HepG2 (cell line): Measurements from ENCODE around the gene TCN2. TPM values are rescaled to one million over a fixed set of nuclear protein-coding genes. Genes with fewer than 3 reads are reported as not detected.
A peak's percentile ranks its signal among the peaks of the same experiment; 100 is the strongest.
"Not testable (repeated sequence)": the region's sequence is repeated elsewhere in the genome, so short reads cannot be mapped to it uniquely, and the experiment has no call there.

ENCODE experiments used
- ATAC-seq: fragments of 200-7000 bp; cut with Tn5 transposase; 3 replicates; pipeline ENCODE4 v1.9.1; 2020; ENCODE audit warnings: mild to moderate bottlenecking, moderate library complexity
- BruUV-seq: library from RNA; stranded (reverse); fragments of 400-500 nt; replicated peaks from 2 replicates; lab custom pipeline; 2021; lab: Mats Ljungman, UMichigan
- CTCF ChIA-PET: fragments of 300-600 bp; formaldehyde crosslinking; extraction: SDS; loops from one replicate; lab custom pipeline; 2021; ENCODE audit warnings: low total read pairs, inconsistent platforms, low intra/inter-chr PET ratio; lab: Yijun Ruan, JAX
- POLR2A ChIA-PET: fragments of 350-600 bp; sonication (Branson Sonifier 250); formaldehyde crosslinking; loops from one replicate; lab custom pipeline; 2020; ENCODE audit warnings: antibody characterized with exemption, inconsistent platforms; lab: Yijun Ruan, JAX
- DNase-seq: peaks from one replicate; pipeline ENCODE4 v3.0.0-alpha.2; 2015; ENCODE audit warnings: low spot score
- FAIRE-seq: peaks from 3 replicates; lab custom pipeline; 2011; peaks lifted over from hg19 to GRCh38; lab: Jason Lieb, UNC
- H2AFZ ChIP-seq: one replicate; pipeline ENCODE4 v1.6.1; 2011; ENCODE audit warnings: low read length, inconsistent platforms
- H3K27ac ChIP-seq: fragments of 300-600 bp; 3 replicates; pipeline ENCODE4 v1.8.0; 2011; ENCODE audit warnings: mixed run types, mild to moderate bottlenecking, mixed read lengths, low read length, inconsistent platforms; ENCODE audit not compliant: insufficient read depth; ENCODE audit errors: extremely low read length
- H3K27me3 ChIP-seq, 2 experiments: fragments of 200-600 bp in 1 of 2; 2 replicates in 1 of 2; 3 replicates in 1 of 2; pipeline versions ENCODE4 v1.6.0 to v1.8.0; 2011; ENCODE audit warnings: low read length in 2 of 2, mild to moderate bottlenecking in 2 of 2, moderate library complexity in 2 of 2, inconsistent platforms in 1 of 2; ENCODE audit not compliant: insufficient read depth in 2 of 2, control insufficient read depth in 1 of 2
- H3K36me3 ChIP-seq, 2 experiments: fragments of 200-600 bp in 1 of 2; replicated peaks in 1 of 2; 2 replicates in 1 of 2; 3 replicates in 1 of 2; pipeline versions ENCODE4 v1.5.1 to v1.8.0; 2011; ENCODE audit warnings: low read length in 2 of 2, inconsistent platforms in 1 of 2; ENCODE audit not compliant: insufficient read depth in 2 of 2, control insufficient read depth in 1 of 2
- H3K4me1 ChIP-seq: 2 replicates; pipeline ENCODE4 v1.5.1; 2012; ENCODE audit warnings: low read length, inconsistent platforms; ENCODE audit not compliant: insufficient read depth
- H3K4me2 ChIP-seq: 2 replicates; pipeline ENCODE4 v1.6.0; 2011; ENCODE audit warnings: low read depth, low read length, inconsistent platforms
- H3K4me3 ChIP-seq, 3 experiments: fragments of 200-600 bp in 1 of 3; sonication (generic), shearing (Covaris generic) in 1 of 3; replicated peaks in 1 of 3; 2 replicates each; pipeline ENCODE4 v1.5.1; 2011 to 2016; ENCODE audit warnings: low read length in 3 of 3, inconsistent platforms in 2 of 3, low read depth in 2 of 3, mild to moderate bottlenecking in 2 of 3, control low read depth in 1 of 3, mixed read lengths in 1 of 3; ENCODE audit not compliant: insufficient read depth in 1 of 3
- H3K79me2 ChIP-seq: one replicate; pipeline ENCODE4 v1.6.1; 2011; ENCODE audit warnings: low read length, inconsistent platforms; ENCODE audit not compliant: insufficient read depth
- H3K9ac ChIP-seq: 2 replicates; pipeline ENCODE4 v1.6.0; 2011; ENCODE audit warnings: mild to moderate bottlenecking, low read depth, low read length, inconsistent platforms; ENCODE audit not compliant: insufficient read depth
- H3K9me3 ChIP-seq: 2 replicates; pipeline ENCODE4 v1.5.1; 2012; ENCODE audit warnings: mild to moderate bottlenecking, low read length
- H4K20me1 ChIP-seq: 2 replicates; pipeline ENCODE4 v1.6.0; 2011; ENCODE audit warnings: inconsistent platforms, mild to moderate bottlenecking, low read length, moderate library complexity; ENCODE audit not compliant: insufficient read depth
- PHF20 ChIP-seq: sonication (generic); formaldehyde crosslinking; IDR thresholded peaks from 2 replicates; pipeline ENCODE4 v1.5.0; 2020; ENCODE audit warnings: mild to moderate bottlenecking, missing genetic modification reagents
- ZNF12 ChIP-seq: sonication (generic); formaldehyde crosslinking; IDR thresholded peaks from 2 replicates; pipeline ENCODE4 v1.5.0; 2020; ENCODE audit warnings: missing genetic modification reagents
- ZNF121 ChIP-seq: sonication (generic); formaldehyde crosslinking; IDR thresholded peaks from 2 replicates; pipeline ENCODE4 v1.5.0; 2020; ENCODE audit warnings: mild to moderate bottlenecking, missing genetic modification reagents
- WGBS: methylation state at CpG from one replicate; pipeline ENCODE4 v1.1.6; 2017; ENCODE audit warnings: low lambda C conversion rate; 5-methylcytosine and 5-hydroxymethylcytosine counted together
- in situ Hi-C: cut with HindIII; loops from 2 replicates; pipeline ENCODE4 v1.10.0; 2017; ENCODE audit warnings: low pct_unique_long_range_greater_than_20kb; ENCODE audit not compliant: extremely low pct_ligation_motif_present
- intact Hi-C: fragments of 100-400 bp; cut with micrococcal nuclease; formaldehyde crosslinking; loops from one replicate; pipeline ENCODE4 v1.10.0; 2022; ENCODE audit not compliant: unreplicated experiment
- polyA plus RNA-seq, 8 experiments: library from polyadenylated mRNA; depleted of rRNA in 3 of 8; stranded (reverse) in 7 of 8; unstranded in 1 of 8; fragments of >200 nt; fragmentation: Illumina TruSeq in 4 of 8; extraction: Trizol in 4 of 8; gene quantifications; 2 replicates each; pipeline versions ENCODE4 v1.2.1 to v1.2.3, GENCODE V29; 2011 to 2016; ENCODE audit warnings: low read depth in 4 of 8, missing spikeins in 1 of 8, mixed read lengths in 1 of 8; ENCODE audit not compliant: insufficient read depth in 1 of 8
- total RNA-seq, 5 experiments: library from RNA; depleted of rRNA; stranded (reverse); fragments of >200 nt; fragmentation: Illumina TruSeq; extraction: Trizol; gene quantifications; 2 replicates each; pipeline ENCODE4 v1.2.3, GENCODE V29; 2016; ENCODE audit warnings: low read depth in 1 of 5
- TF ChIP-seq, protein P1 (sequence below): sonication (generic); formaldehyde crosslinking; IDR thresholded peaks from 2 replicates; pipeline ENCODE4 v1.5.0; 2020; ENCODE audit warnings: mild to moderate bottlenecking, low read depth, missing genetic modification reagents, borderline replicate concordance

Gene TCN2
- total and polyA plus RNA-seq, 2 of the 13 experiments (the other 11 are each of a cell fraction or from before 2014, with no cell fraction given) = 0.29 to 0.31 TPM

DNA sequence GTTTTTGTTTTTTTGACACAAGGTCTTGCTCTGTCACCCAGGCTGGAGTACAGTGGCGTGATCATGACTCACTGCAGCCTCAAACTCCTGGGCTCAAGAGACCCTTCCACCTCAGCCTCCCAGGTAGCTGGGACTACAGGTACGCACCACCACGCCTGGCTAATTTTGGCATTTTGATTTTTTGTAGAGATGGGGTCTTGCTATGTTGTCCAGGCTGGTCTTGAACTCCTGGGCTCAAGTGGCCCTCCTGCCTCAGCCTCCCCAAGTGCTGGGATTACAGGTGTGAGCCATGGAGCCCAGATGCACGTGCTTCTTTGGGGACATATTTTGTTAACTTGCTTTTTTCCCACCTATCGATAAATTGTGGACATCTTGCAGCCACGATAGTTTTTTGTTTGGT is 39.7 kb upstream of the TCN2 start:
- H3K79me2 ChIP-seq, FAIRE-seq, H3K27ac ChIP-seq, H2AFZ ChIP-seq, intact Hi-C loops, H3K9me3 ChIP-seq, H3K4me3 ChIP-seq, H3K4me2 ChIP-seq, H4K20me1 ChIP-seq, H3K27me3 ChIP-seq, in situ Hi-C loops, H3K9ac ChIP-seq, POLR2A ChIA-PET, CTCF ChIA-PET, DNase-seq, H3K36me3 ChIP-seq, ATAC-seq, BruUV-seq: not testable (repeated sequence)
- WGBS = over 99% methylated on average over 6 of the region's 6 CpGs
- H3K4me1 ChIP-seq = peaks cover 50% of the 10 kb centered on the region
- peak; percentile 55; the same call in 1 of the 2 replicates for TF ChIP-seq ZNF121 (CRISPR knock-in tag)

DNA sequence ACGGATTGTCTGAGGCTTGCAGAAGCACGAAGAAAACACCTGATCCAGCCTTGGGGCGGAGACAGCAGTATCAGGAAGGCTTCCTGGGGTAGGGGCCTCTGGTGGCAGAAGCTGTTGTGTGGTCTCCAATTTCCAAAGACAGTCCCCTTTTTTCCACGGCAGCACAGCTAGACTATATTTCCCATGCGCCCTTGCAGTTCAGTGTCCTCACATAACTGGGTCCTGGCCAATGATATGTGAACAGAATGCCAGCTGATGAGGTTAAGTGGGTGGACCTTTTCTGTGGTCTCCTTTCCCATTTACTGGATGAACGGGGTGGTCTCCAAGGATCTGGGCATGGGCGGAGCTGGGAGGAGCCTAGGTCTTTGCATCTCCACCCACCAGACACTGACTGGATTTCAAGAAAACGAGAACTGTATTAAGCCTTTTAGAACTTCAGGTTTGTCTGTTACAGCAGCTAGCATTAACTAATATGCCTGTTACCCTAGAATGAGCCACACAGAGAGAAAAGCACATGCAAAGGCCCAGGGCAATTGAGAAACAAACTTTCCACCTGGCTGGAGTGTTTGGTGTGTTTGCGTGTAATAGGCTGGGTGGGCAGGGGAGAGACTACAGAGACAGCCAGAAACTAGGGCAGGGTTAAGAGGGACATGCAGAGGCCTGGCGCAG is 38.7 kb upstream of the TCN2 start:
- H3K4me3 ChIP-seq = no peak overlapping the region
- 94% methylated on average over 10 of the region's 10 CpGs for WGBS
- no peak overlapping the region for H3K4me2 ChIP-seq
- peaks cover 60% of the 10 kb centered on the region for H3K4me1 ChIP-seq
- ATAC-seq (no peak), DNase-seq (no peak)
- intact Hi-C loops = no loop called here
- BruUV-seq = no TSS peak
- H3K36me3 ChIP-seq = no peaks in the 10 kb centered on the region
- no peak overlapping the region for H3K27ac ChIP-seq
- in situ Hi-C loops = no loop called here
- ChIA-PET CTCF (no interaction called here), POLR2A (interaction anchor here (0.7 kb wide), 1 partner anchor 12 kb away, joined by 5 read pairs; no protein-coding TSS in a partner anchor)
- no peaks in the 10 kb centered on the region for H3K27me3 ChIP-seq
- no peak overlapping the region for H2AFZ ChIP-seq
- no peak overlapping the region for H3K9ac ChIP-seq
- no peak for TF ChIP-seq PHF20 (CRISPR knock-in tag)
- peak; percentile 83 for TF ChIP-seq ZNF12
- TF ChIP-seq, protein P1, sequence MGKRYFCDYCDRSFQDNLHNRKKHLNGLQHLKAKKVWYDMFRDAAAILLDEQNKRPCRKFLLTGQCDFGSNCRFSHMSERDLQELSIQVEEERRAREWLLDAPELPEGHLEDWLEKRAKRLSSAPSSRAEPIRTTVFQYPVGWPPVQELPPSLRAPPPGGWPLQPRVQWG (CRISPR knock-in tag) = no peak
- TF ChIP-seq, all 625 proteins: peak for 1
- Histone ChIP-seq H3K9me3 (no peaks in the 10 kb centered on the region), H4K20me1 (no peaks in the 10 kb centered on the region), H3K79me2 (no peaks in the 10 kb centered on the region)
- FAIRE-seq = no peak
